ENCODE data around the gene GULP1. TPM values are rescaled to one million over a fixed set of nuclear protein-coding genes. Genes with fewer than 3 reads are reported as not detected.
A peak's percentile ranks its signal among the peaks of the same experiment; 100 is the strongest.

GULP1 gene
- polyA plus RNA-seq, 4 donors = 7.1 to 33.7 (median 18.9) TPM

GRCh38 chr2:188267776-188268175 is 23.9 kb upstream of the GULP1 start:
- no peaks in the 10 kb centered on the region for H3K36me3 ChIP-seq (ENCODE audit: control insufficient read depth in 3 of 3, insufficient read depth in 2 of 3, low read depth in 1 of 3, low read length in 3 of 3)
- DNase-seq (no peak), FAIRE-seq (no peak)
- H3K4me3 ChIP-seq (ENCODE audit: low read depth in 1 of 3, low read length in 3 of 3) = no peak overlapping the region
- no peak overlapping the region for H3K27ac ChIP-seq (ENCODE audit: low read depth in 1 of 3, low read length in 2 of 3)
- no peaks in the 10 kb centered on the region for H3K9me3 ChIP-seq (ENCODE audit: control insufficient read depth in 2 of 2, insufficient read depth in 1 of 2, low read depth in 1 of 2, low read length in 1 of 2)
- WGBS, 3 donors = 90 to 92% (median 91%) methylated on average over 2 of the region's 2 CpGs
- H3K4me1 ChIP-seq (ENCODE audit: control insufficient read depth in 3 of 3, insufficient read depth in 2 of 3, low read depth in 1 of 3, low read length in 2 of 3) = no peaks in the 10 kb centered on the region
- H3K27me3 ChIP-seq (ENCODE audit: control insufficient read depth in 3 of 3, insufficient read depth in 3 of 3, low read length in 3 of 3) = no peaks in the 10 kb centered on the region

GRCh38 chr2:188269004-188269403 is 22.7 kb upstream of the GULP1 start:
- H3K4me3 ChIP-seq (ENCODE audit: low read depth in 1 of 3, low read length in 3 of 3) = no peak overlapping the region
- WGBS, 3 donors = 83 to 87% (median 86%) methylated on average over 2 of the region's 2 CpGs
- FAIRE-seq (no peak), DNase-seq (no peak)
- no peaks in the 10 kb centered on the region for H3K9me3 ChIP-seq (ENCODE audit: control insufficient read depth in 2 of 2, insufficient read depth in 1 of 2, low read depth in 1 of 2, low read length in 1 of 2)
- no peaks in the 10 kb centered on the region for H3K27me3 ChIP-seq (ENCODE audit: control insufficient read depth in 3 of 3, insufficient read depth in 3 of 3, low read length in 3 of 3)
- no peaks in the 10 kb centered on the region for H3K4me1 ChIP-seq (ENCODE audit: control insufficient read depth in 3 of 3, insufficient read depth in 2 of 3, low read depth in 1 of 3, low read length in 2 of 3)
- no peak overlapping the region for H3K27ac ChIP-seq (ENCODE audit: low read depth in 1 of 3, low read length in 2 of 3)
- no peaks in the 10 kb centered on the region for H3K36me3 ChIP-seq (ENCODE audit: control insufficient read depth in 3 of 3, insufficient read depth in 2 of 3, low read depth in 1 of 3, low read length in 3 of 3)

GRCh38 chr2:188272121-188272520 is 19.6 kb upstream of the GULP1 start:
- H3K4me3 ChIP-seq (ENCODE audit: low read depth in 1 of 3, low read length in 3 of 3) = no peak overlapping the region
- peaks cover 0 to 3% (median 0%) of the 10 kb centered on the region in 3 donors for H3K27me3 ChIP-seq (ENCODE audit: control insufficient read depth in 3 of 3, insufficient read depth in 3 of 3, low read length in 3 of 3)
- DNase-seq = no peak
- no peaks in the 10 kb centered on the region for H3K36me3 ChIP-seq (ENCODE audit: control insufficient read depth in 3 of 3, insufficient read depth in 2 of 3, low read depth in 1 of 3, low read length in 3 of 3)
- H3K9me3 ChIP-seq (ENCODE audit: control insufficient read depth in 2 of 2, insufficient read depth in 1 of 2, low read depth in 1 of 2, low read length in 1 of 2) = no peaks in the 10 kb centered on the region
- WGBS, 3 donors = 86 to 93% (median 89%) methylated on average over 2 of the region's 2 CpGs
- no peaks in the 10 kb centered on the region for H3K4me1 ChIP-seq (ENCODE audit: control insufficient read depth in 3 of 3, insufficient read depth in 2 of 3, low read depth in 1 of 3, low read length in 2 of 3)
- H3K27ac ChIP-seq (ENCODE audit: low read depth in 1 of 3, low read length in 2 of 3) = no peak overlapping the region
- no peak for FAIRE-seq

- Histone ChIP-seq H3K27ac (ENCODE audit: low read depth in 1 of 3, low read length in 2 of 3) (no peak overlapping the region), H3K36me3 (ENCODE audit: control insufficient read depth in 3 of 3, insufficient read depth in 2 of 3, low read depth in 1 of 3, low read length in 3 of 3) (no peaks in the 10 kb centered on the region), H3K4me1 (ENCODE audit: control insufficient read depth in 3 of 3, insufficient read depth in 2 of 3, low read depth in 1 of 3, low read length in 2 of 3) (no peaks in the 10 kb centered on the region), H3K9me3 (ENCODE audit: control insufficient read depth in 2 of 2, insufficient read depth in 1 of 2, low read depth in 1 of 2, low read length in 1 of 2) (no peaks in the 10 kb centered on the region), H3K27me3 (ENCODE audit: control insufficient read depth in 3 of 3, insufficient read depth in 3 of 3, low read length in 3 of 3) (peaks cover 0 to 8% (median 0%) of the 10 kb centered on the region in 3 donors), H3K4me3 (ENCODE audit: low read depth in 1 of 3, low read length in 3 of 3) (no peak overlapping the region)
- WGBS, 3 donors = 72 to 91% (median 90%) methylated on average over 2 of the region's 2 CpGs
- no peak for FAIRE-seq
- DNase-seq = no peak
These were observed 17.4 kb upstream of the GULP1 start for GRCh38 chr2:188274274-188274673.

- no peak overlapping the region for H3K27ac ChIP-seq (ENCODE audit: low read depth in 1 of 3, low read length in 2 of 3)
- no peaks in the 10 kb centered on the region for H3K4me1 ChIP-seq (ENCODE audit: control insufficient read depth in 3 of 3, insufficient read depth in 2 of 3, low read depth in 1 of 3, low read length in 2 of 3)
- no peaks in the 10 kb centered on the region for H3K9me3 ChIP-seq (ENCODE audit: control insufficient read depth in 2 of 2, insufficient read depth in 1 of 2, low read depth in 1 of 2, low read length in 1 of 2)
- DNase-seq = no peak
- H3K27me3 ChIP-seq (ENCODE audit: control insufficient read depth in 3 of 3, insufficient read depth in 3 of 3, low read length in 3 of 3) = peaks cover 0 to 8% (median 0%) of the 10 kb centered on the region in 3 donors
- no peak overlapping the region for H3K4me3 ChIP-seq (ENCODE audit: low read depth in 1 of 3, low read length in 3 of 3)
- FAIRE-seq = no peak
- 91 to 95% (median 91%) methylated on average over 10 of the region's 10 CpGs for WGBS, 3 donors
- no peaks in the 10 kb centered on the region for H3K36me3 ChIP-seq (ENCODE audit: control insufficient read depth in 3 of 3, insufficient read depth in 2 of 3, low read depth in 1 of 3, low read length in 3 of 3)
These were observed 15.4 kb upstream of the GULP1 start for GRCh38 chr2:188276255-188276654.

- peaks cover 0 to 8% (median 0%) of the 10 kb centered on the region in 3 donors for H3K27me3 ChIP-seq (ENCODE audit: control insufficient read depth in 3 of 3, insufficient read depth in 3 of 3, low read length in 3 of 3)
- 87 to 89% (median 88%) methylated on average over 5 of the region's 5 CpGs for WGBS, 3 donors
- no peak for FAIRE-seq
These were observed 13.9 kb upstream of the GULP1 start for GRCh38 chr2:188277786-188278185.

GRCh38 chr2:188278388-188279092 is 13.1 kb upstream of the GULP1 start:
- WGBS, 3 donors = 69 to 85% (median 85%) methylated on average over 11 of the region's 11 CpGs
- FAIRE-seq (no peak), DNase-seq (no peak)
- no peaks in the 10 kb centered on the region for H3K4me1 ChIP-seq (ENCODE audit: control insufficient read depth in 3 of 3, insufficient read depth in 2 of 3, low read depth in 1 of 3, low read length in 2 of 3)
- H3K36me3 ChIP-seq (ENCODE audit: control insufficient read depth in 3 of 3, insufficient read depth in 2 of 3, low read depth in 1 of 3, low read length in 3 of 3) = no peaks in the 10 kb centered on the region
- no peak overlapping the region for H3K4me3 ChIP-seq (ENCODE audit: low read depth in 1 of 3, low read length in 3 of 3)
- H3K9me3 ChIP-seq (ENCODE audit: control insufficient read depth in 2 of 2, insufficient read depth in 1 of 2, low read depth in 1 of 2, low read length in 1 of 2) = no peaks in the 10 kb centered on the region
- H3K27me3 ChIP-seq (ENCODE audit: control insufficient read depth in 3 of 3, insufficient read depth in 3 of 3, low read length in 3 of 3) = peaks cover 0 to 8% (median 0%) of the 10 kb centered on the region in 3 donors
- H3K27ac ChIP-seq (ENCODE audit: low read depth in 1 of 3, low read length in 2 of 3) = no peak overlapping the region

More at GRCh38 chr2:188277786-188278185, 13.9 kb upstream of the GULP1 start:
- no peaks in the 10 kb centered on the region for H3K9me3 ChIP-seq (ENCODE audit: control insufficient read depth in 2 of 2, insufficient read depth in 1 of 2, low read depth in 1 of 2, low read length in 1 of 2)
- H3K4me1 ChIP-seq (ENCODE audit: control insufficient read depth in 3 of 3, insufficient read depth in 2 of 3, low read depth in 1 of 3, low read length in 2 of 3) = no peaks in the 10 kb centered on the region
- no peaks in the 10 kb centered on the region for H3K36me3 ChIP-seq (ENCODE audit: control insufficient read depth in 3 of 3, insufficient read depth in 2 of 3, low read depth in 1 of 3, low read length in 3 of 3)
- H3K27ac ChIP-seq (ENCODE audit: low read depth in 1 of 3, low read length in 2 of 3) = no peak overlapping the region
- H3K4me3 ChIP-seq (ENCODE audit: low read depth in 1 of 3, low read length in 3 of 3) = no peak overlapping the region
- no peak for DNase-seq

GRCh38 chr2:188279093-188279445 is 12.6 kb upstream of the GULP1 start:
- no peak overlapping the region for H3K4me3 ChIP-seq (ENCODE audit: low read depth in 1 of 3, low read length in 3 of 3)

GRCh38 chr2:188280811-188281222 is 10.9 kb upstream of the GULP1 start:
- Histone ChIP-seq H3K4me1 (ENCODE audit: control insufficient read depth in 3 of 3, insufficient read depth in 2 of 3, low read depth in 1 of 3, low read length in 2 of 3) (peaks cover 0 to 2% (median 0%) of the 10 kb centered on the region in 3 donors), H3K27me3 (ENCODE audit: control insufficient read depth in 3 of 3, insufficient read depth in 3 of 3, low read length in 3 of 3) (peaks cover 0 to 6% (median 0%) of the 10 kb centered on the region in 3 donors), H3K9me3 (ENCODE audit: control insufficient read depth in 2 of 2, insufficient read depth in 1 of 2, low read depth in 1 of 2, low read length in 1 of 2) (no peaks in the 10 kb centered on the region), H3K4me3 (ENCODE audit: low read depth in 1 of 3, low read length in 3 of 3) (no peak overlapping the region), H3K27ac (ENCODE audit: low read depth in 1 of 3, low read length in 2 of 3) (no peak overlapping the region), H3K36me3 (ENCODE audit: control insufficient read depth in 3 of 3, insufficient read depth in 2 of 3, low read depth in 1 of 3, low read length in 3 of 3) (no peaks in the 10 kb centered on the region)
- peak; percentile 27 to 53 for DNase-seq
- no peak for FAIRE-seq
- WGBS, 3 donors = 8 to 37% (median 22%) methylated on average over 2 of the region's 2 CpGs

More at GRCh38 chr2:188279093-188279445, 12.6 kb upstream of the GULP1 start:
- FAIRE-seq (no peak), DNase-seq (no peak)
- Histone ChIP-seq H3K4me1 (ENCODE audit: control insufficient read depth in 3 of 3, insufficient read depth in 2 of 3, low read depth in 1 of 3, low read length in 2 of 3) (no peaks in the 10 kb centered on the region), H3K27ac (ENCODE audit: low read depth in 1 of 3, low read length in 2 of 3) (no peak overlapping the region), H3K27me3 (ENCODE audit: control insufficient read depth in 3 of 3, insufficient read depth in 3 of 3, low read length in 3 of 3) (peaks cover 0 to 8% (median 0%) of the 10 kb centered on the region in 3 donors), H3K36me3 (ENCODE audit: control insufficient read depth in 3 of 3, insufficient read depth in 2 of 3, low read depth in 1 of 3, low read length in 3 of 3) (no peaks in the 10 kb centered on the region), H3K9me3 (ENCODE audit: control insufficient read depth in 2 of 2, insufficient read depth in 1 of 2, low read depth in 1 of 2, low read length in 1 of 2) (no peaks in the 10 kb centered on the region)
- WGBS, 3 donors = 33 to 46% (median 36%) methylated on average over 2 of the region's 2 CpGs

All from small intestine (tissue), 7 donors.